ENCODE results near the gene SLC25A19. TPM values are rescaled to one million over a fixed set of nuclear protein-coding genes. Genes with fewer than 3 reads are reported as not detected.

SLC25A19 gene
- total RNA-seq (10 to 100 TPM; 12.4 to 32.5 (median 19.1) TPM), polyA plus RNA-seq (10 to 100 TPM; 18.5 to 21.2 (median 19.2) TPM)
- long read RNA-seq, donor 1, partial matches to known transcripts = 0 of 4 reads
- long read RNA-seq, donor 1, other reads (novel, unspliced or antisense) = 0 of 4 reads
- long read RNA-seq, donor 2, partial matches to known transcripts = 0 of 2 reads
- long read RNA-seq, donor 2, other reads (novel, unspliced or antisense) = 0 of 2 reads

GRCh38 chr17:75289115-75289831, at the start of gene SLC25A19:
SLC25A19 (minus strand) TSS chr17:75289433; CDS start chr17:75286764, 2,669 bp downstream.
- Histone ChIP-seq H3K4me1 (peaks cover 10 to 68% (median 33%) of the 10 kb centered on the region in 6 donors), H3K4me3 (peak within 1 kb of the TSS; percentile 56 to 95 (median 88)), H3K27ac (peak within 1 kb of the TSS; percentile 93 to 99 (median 98)), H3K27me3 (replicated peaks in 1 of 7) (no peaks in the 10 kb centered on the region), H3K9me3 (no peaks in the 10 kb centered on the region), H3K36me3 (peaks cover 0 to 23% (median 12%) of the 10 kb centered on the region in 6 donors)
- DNase-seq = peak; percentile 99
- peak in 9 of 11 experiments; percentile 14 to 61 (median 34) for TF ChIP-seq CTCF (IDR thresholded peaks at IDR 0.05 in 8 of 11, conservative IDR thresholded peaks at IDR 0.05 in 3 of 11)
- peak; percentile 96 to 99 (median 97) for TF ChIP-seq POLR2AphosphoS5 (IDR thresholded peaks at IDR 0.05)
- TF ChIP-seq POLR2A (IDR thresholded peaks at IDR 0.05) = peak; percentile 35 to 98 (median 89)
- intact Hi-C loops (cut with DNase I; ENCODE audit: low total_unique reads) = no loop called here
- WGBS, 5 donors = 0 to 1% (median 0%) methylated on average over 34 to 65 of the region's 65 CpGs

GRCh38 chr17:75338335-75338734, 49.1 kb upstream of the SLC25A19 start:
- Histone ChIP-seq H3K27me3 (replicated peaks in 1 of 7) (no peaks in the 10 kb centered on the region), H3K4me1 (peaks cover 54 to 100% (median 87%) of the 10 kb centered on the region in 6 donors), H3K4me3 (peak overlapping the region in 1 of 8 donors; percentile 37), H3K27ac (peak overlapping the region; percentile 48 to 83 (median 74)), H3K9me3 (no peaks in the 10 kb centered on the region), H3K36me3 (peaks cover 0 to 9% (median 0%) of the 10 kb centered on the region in 6 donors)
- no peak for DNase-seq
- intact Hi-C loops (cut with DNase I; ENCODE audit: low total_unique reads) = no loop called here
- TF ChIP-seq CTCF (IDR thresholded peaks at IDR 0.05 in 8 of 11, conservative IDR thresholded peaks at IDR 0.05 in 3 of 11) (no peak), POLR2AphosphoS5 (IDR thresholded peaks at IDR 0.05) (no peak), POLR2A (IDR thresholded peaks at IDR 0.05) (no peak)
- WGBS, 5 donors = 22 to 37% (median 31%) methylated on average over 6 of the region's 6 CpGs

GRCh38 chr17:75335315-75335714, 46.1 kb upstream of the SLC25A19 start:
- no peak for DNase-seq
- no peaks in the 10 kb centered on the region for H3K9me3 ChIP-seq
- peaks cover 0 to 39% (median 16%) of the 10 kb centered on the region in 6 donors for H3K36me3 ChIP-seq
- intact Hi-C loops (cut with DNase I; ENCODE audit: low total_unique reads) = no loop called here
- H3K27ac ChIP-seq = peak overlapping the region in 1 of 8 donors; percentile 67
- no peak for TF ChIP-seq POLR2A (IDR thresholded peaks at IDR 0.05)
- no peak for TF ChIP-seq POLR2AphosphoS5 (IDR thresholded peaks at IDR 0.05)
- no peak for TF ChIP-seq CTCF (IDR thresholded peaks at IDR 0.05 in 8 of 11, conservative IDR thresholded peaks at IDR 0.05 in 3 of 11)
- H3K4me1 ChIP-seq = peaks cover 29 to 100% (median 78%) of the 10 kb centered on the region in 6 donors
- H3K27me3 ChIP-seq (replicated peaks in 1 of 7) = no peaks in the 10 kb centered on the region
- no peak overlapping the region for H3K4me3 ChIP-seq
- WGBS, 5 donors = 74 to 85% (median 79%) methylated on average over 3 of the region's 3 CpGs

GRCh38 chr17:75334723-75335122, 45.5 kb upstream of the SLC25A19 start:
- DNase-seq = no peak
- H3K27me3 ChIP-seq (replicated peaks in 1 of 7) = no peaks in the 10 kb centered on the region
- intact Hi-C loops (cut with DNase I; ENCODE audit: low total_unique reads) = no loop called here
- no peak for TF ChIP-seq POLR2AphosphoS5 (IDR thresholded peaks at IDR 0.05)
- TF ChIP-seq CTCF (IDR thresholded peaks at IDR 0.05 in 8 of 11, conservative IDR thresholded peaks at IDR 0.05 in 3 of 11) = no peak
- no peak for TF ChIP-seq POLR2A (IDR thresholded peaks at IDR 0.05)
- H3K4me1 ChIP-seq = peaks cover 24 to 100% (median 74%) of the 10 kb centered on the region in 6 donors
- H3K27ac ChIP-seq = peak overlapping the region in 1 of 8 donors; percentile 67
- H3K4me3 ChIP-seq = no peak overlapping the region
- peaks cover 0 to 45% (median 17%) of the 10 kb centered on the region in 6 donors for H3K36me3 ChIP-seq
- H3K9me3 ChIP-seq = no peaks in the 10 kb centered on the region
- 93 to 100% (median 95%) methylated on average over 3 of the region's 3 CpGs for WGBS, 5 donors

All from spleen (tissue), 13 donors.